Astrocyte of the spinal cord (primary cell): Measurements from ENCODE around the gene NSMCE1.

Experiments
- DNase-seq: peaks from one replicate; pipeline ENCODE4 v3.0.0; 2011; ENCODE audit warnings: low read depth, low spot score
- H3K4me3 ChIP-seq: 2 replicates; pipeline ENCODE4 v1.5.1; 2011; ENCODE audit warnings: low read depth, mild to moderate bottlenecking, low read length, moderate library complexity
- in situ Hi-C: cut with HindIII; loops from 2 replicates; pipeline ENCODE4 v1.10.0; 2017; ENCODE audit warnings: low sequenced_read_pairs
- TF ChIP-seq, protein P1 (sequence below): IDR thresholded peaks from 2 replicates; pipeline ENCODE4 v1.5.1; 2012; ENCODE audit warnings: low read depth, mild to moderate bottlenecking, low read length, inconsistent platforms

The NSMCE1 gene

GRCh38 chr16:27219161-27219560 lies 49.4 kb downstream of the NSMCE1 start:
- DNase-seq = no peak
- H3K4me3 ChIP-seq = no peak overlapping the region
- TF ChIP-seq, protein P1, sequence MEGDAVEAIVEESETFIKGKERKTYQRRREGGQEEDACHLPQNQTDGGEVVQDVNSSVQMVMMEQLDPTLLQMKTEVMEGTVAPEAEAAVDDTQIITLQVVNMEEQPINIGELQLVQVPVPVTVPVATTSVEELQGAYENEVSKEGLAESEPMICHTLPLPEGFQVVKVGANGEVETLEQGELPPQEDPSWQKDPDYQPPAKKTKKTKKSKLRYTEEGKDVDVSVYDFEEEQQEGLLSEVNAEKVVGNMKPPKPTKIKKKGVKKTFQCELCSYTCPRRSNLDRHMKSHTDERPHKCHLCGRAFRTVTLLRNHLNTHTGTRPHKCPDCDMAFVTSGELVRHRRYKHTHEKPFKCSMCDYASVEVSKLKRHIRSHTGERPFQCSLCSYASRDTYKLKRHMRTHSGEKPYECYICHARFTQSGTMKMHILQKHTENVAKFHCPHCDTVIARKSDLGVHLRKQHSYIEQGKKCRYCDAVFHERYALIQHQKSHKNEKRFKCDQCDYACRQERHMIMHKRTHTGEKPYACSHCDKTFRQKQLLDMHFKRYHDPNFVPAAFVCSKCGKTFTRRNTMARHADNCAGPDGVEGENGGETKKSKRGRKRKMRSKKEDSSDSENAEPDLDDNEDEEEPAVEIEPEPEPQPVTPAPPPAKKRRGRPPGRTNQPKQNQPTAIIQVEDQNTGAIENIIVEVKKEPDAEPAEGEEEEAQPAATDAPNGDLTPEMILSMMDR = no peak
- in situ Hi-C loops = no loop called here

DNA sequence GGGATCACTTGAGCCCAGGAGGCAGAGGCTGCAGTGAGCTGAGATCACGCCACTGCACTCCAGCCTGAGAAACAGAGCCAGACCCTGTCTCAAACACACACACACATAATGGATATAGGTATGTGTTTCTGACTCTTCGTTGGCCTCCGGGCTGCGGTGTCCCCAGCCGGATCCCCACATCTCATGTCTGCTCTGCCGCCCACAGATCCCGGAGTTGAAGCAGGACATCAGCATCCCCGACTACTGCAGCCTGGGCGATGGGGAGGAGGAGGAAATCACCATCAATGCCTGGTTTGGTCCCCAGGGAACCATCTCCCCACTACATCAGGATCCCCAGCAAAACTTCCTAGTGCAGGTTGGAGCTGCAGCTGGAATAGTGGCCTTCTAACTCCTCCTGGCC lies 49.8 kb downstream of the NSMCE1 start:
- no peak for DNase-seq
- TF ChIP-seq, protein P1 = no peak
- in situ Hi-C loops = no loop called here
- no peak overlapping the region for H3K4me3 ChIP-seq

- peak; percentile 76 for DNase-seq
- H3K4me3 ChIP-seq = no peak overlapping the region
- in situ Hi-C loops = no loop called here
- TF ChIP-seq, protein P1 = no peak
These were observed 51.3 kb downstream of the NSMCE1 start for GRCh38 chr16:27217256-27217655.

DNA sequence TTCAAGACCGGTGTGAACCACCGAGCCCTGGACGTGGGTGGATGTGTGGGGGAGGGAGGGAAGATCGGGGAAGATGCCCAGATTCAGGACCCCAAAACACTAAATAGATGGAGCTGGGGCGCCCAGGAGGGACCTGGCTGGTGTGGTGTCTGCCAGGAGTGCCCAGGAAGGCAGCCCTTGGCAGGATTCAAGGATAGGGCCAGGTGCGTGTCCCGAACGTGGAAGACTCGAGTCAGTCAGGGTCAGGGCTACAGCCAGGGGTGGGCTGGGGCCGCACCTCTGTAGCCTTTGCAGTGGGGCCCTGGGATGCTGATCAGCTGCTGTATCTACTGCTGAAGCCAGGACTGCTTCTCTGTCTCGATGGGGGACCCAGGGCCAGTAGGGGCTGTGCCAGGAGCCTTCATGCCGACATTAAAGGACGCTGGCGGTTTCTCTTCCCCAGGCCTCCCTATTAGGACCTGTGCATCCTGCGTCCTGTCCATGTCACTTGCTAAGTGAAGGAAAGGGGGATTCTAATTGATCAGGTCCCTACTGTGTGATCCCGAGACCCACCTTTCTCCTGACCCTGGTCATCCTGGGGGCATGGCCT lies 52.2 kb downstream of the NSMCE1 start:
- H3K4me3 ChIP-seq = no peak overlapping the region

GRCh38 chr16:27215660-27216059 lies 52.9 kb downstream of the NSMCE1 start:
- in situ Hi-C loops = no loop called here
- no peak overlapping the region for H3K4me3 ChIP-seq
- no peak for DNase-seq
- TF ChIP-seq, protein P1 = no peak

More for the DNA sequence above, 52.2 kb downstream of the NSMCE1 start:
- TF ChIP-seq, protein P1 = no peak
- DNase-seq = no peak
- in situ Hi-C loops = no loop called here

DNA sequence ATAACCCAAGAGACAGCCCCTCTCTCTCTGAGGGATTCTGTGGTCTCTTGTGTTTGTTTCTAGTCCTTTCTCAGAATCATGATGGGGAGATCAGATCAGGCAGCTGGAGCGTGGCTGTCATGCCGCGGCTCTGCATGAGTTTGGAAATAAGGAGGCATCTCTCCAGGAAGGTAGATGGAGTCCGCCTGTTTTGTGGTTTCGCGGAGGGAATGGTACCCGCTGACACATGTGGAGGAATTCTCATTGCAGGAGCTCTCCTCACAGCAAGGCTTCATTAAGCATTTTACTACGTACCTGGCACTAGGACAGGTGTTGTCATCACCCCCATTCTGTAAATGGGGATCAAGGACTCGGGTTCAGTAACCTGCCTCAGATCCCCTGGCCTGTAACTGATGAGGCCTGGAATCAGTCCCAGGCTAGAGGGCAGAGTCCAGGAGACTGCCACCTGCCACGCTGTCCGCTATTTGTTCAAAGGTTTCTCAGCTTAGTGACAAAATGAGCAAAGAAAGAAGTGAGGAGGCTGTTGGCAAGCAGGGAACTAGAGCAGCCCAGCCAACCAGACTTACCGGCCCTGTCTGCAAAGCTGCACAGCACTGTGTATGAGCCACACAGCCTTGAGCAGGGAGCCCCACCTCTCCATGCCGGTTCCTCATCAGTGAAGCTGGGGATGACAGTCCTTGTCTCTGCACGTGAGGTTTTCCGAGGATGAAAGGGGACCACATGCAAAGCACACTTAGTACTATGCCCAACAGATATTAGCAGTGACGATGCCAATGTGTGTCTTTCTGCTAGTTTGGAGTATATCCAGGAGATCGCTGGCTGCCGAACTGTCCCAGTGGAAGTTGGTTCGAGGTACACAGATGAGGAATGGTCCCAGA lies 54.2 kb downstream of the NSMCE1 start:
- DNase-seq = no peak
- TF ChIP-seq, protein P1 = no peak
- no peak overlapping the region for H3K4me3 ChIP-seq
- in situ Hi-C loops = no loop called here
